Fibroblast of pulmonary artery (primary cell): ENCODE data around the gene RUNDC3A.
"Not testable (repeated sequence)": the region's sequence is repeated elsewhere in the genome, so short reads cannot be mapped to it uniquely, and the experiment has no call there.

Experiments used
- DNase-seq: peaks from one replicate; pipeline ENCODE4 v3.0.0-alpha.2; 2010; ENCODE audit warnings: low read depth
- H3K4me3 ChIP-seq: replicated peaks from 2 replicates; pipeline ENCODE4 v1.5.1; 2011; ENCODE audit warnings: low read depth, mild to moderate bottlenecking, control low read depth, low read length, moderate library complexity
- CTCF ChIP-seq: IDR thresholded peaks from 2 replicates; pipeline ENCODE4 v1.5.1; 2011; ENCODE audit warnings: mild to moderate bottlenecking, control low read depth, low read length, inconsistent platforms; ENCODE audit errors: missing control alignments

RUNDC3A gene

GRCh38 chr17:44360144-44360533 lies 51.7 kb downstream of the RUNDC3A start:
- TF ChIP-seq CTCF: no peak
- DNase-seq: no peak
- H3K4me3 ChIP-seq: no peak overlapping the region

- no peak for TF ChIP-seq CTCF
- peak; percentile 57 for DNase-seq
Observed at GRCh38 chr17:44360826-44361225, 52.4 kb downstream of the RUNDC3A start.

GRCh38 chr17:44361292-44362260 lies 53.2 kb downstream of the RUNDC3A start:
- H3K4me3 ChIP-seq: no peak overlapping the region
- TF ChIP-seq CTCF: no peak
- no peak for DNase-seq

More at GRCh38 chr17:44360826-44361225, 52.4 kb downstream of the RUNDC3A start:
- no peak overlapping the region for H3K4me3 ChIP-seq

GRCh38 chr17:44362459-44362948 lies 54.1 kb downstream of the RUNDC3A start:
- peak overlapping the region; percentile 71 for H3K4me3 ChIP-seq
- no peak for TF ChIP-seq CTCF
- DNase-seq: no peak

- H3K4me3 ChIP-seq: peak overlapping the region; percentile 71
- no peak for DNase-seq
- no peak for TF ChIP-seq CTCF
Observed at GRCh38 chr17:44362949-44363612, 54.7 kb downstream of the RUNDC3A start.

GRCh38 chr17:44363613-44364159 lies 55.3 kb downstream of the RUNDC3A start, which contains the start of gene FAM171A2:
Gene FAM171A2, minus strand, starts transcription at chr17:44363853. Its CDS starts 139 bp downstream, at chr17:44363714.
- peak; percentile 19 for TF ChIP-seq CTCF
- DNase-seq: peak; percentile 57
- peak within 1 kb of the TSS; percentile 71 for H3K4me3 ChIP-seq

GRCh38 chr17:44365051-44365450 lies 56.6 kb downstream of the RUNDC3A start:
- DNase-seq, H3K4me3 ChIP-seq: not testable (repeated sequence)
